A673 (cell line): ENCODE results near the gene CUL4A. TPM values are rescaled to one million over a fixed set of nuclear protein-coding genes. Genes with fewer than 3 reads are reported as not detected.

ENCODE experiments used
- BruUV-seq: library from RNA; stranded (reverse); fragments of 400-500 nt; replicated peaks from 2 replicates; lab custom pipeline; 2021; lab: Mats Ljungman, UMichigan
- CTCF ChIA-PET: fragments of 300-600 bp; sonication (Branson Sonifier 250); formaldehyde crosslinking; loops from one replicate; lab custom pipeline; 2022; ENCODE audit warnings: antibody characterized with exemption; lab: Charles Lee
- POLR2A ChIA-PET: fragments of 300-600 bp; sonication (Branson Sonifier 250); formaldehyde crosslinking; loops from one replicate; lab custom pipeline; 2022; ENCODE audit warnings: antibody characterized with exemption; ENCODE audit not compliant: low non-redundant PET; lab: Charles Lee
- DNase-seq: peaks from one replicate; pipeline ENCODE4 v3.0.0-alpha.2; 2015; ENCODE audit warnings: low spot score
- H3K27ac ChIP-seq: fragments of 200-600 bp; sonication (generic); 2 replicates; pipeline ENCODE4 v1.5.1; 2016; ENCODE audit warnings: mixed run types, low read depth, mild to moderate bottlenecking, mixed read lengths, antibody characterized with exemption, low read length; ENCODE audit not compliant: poor library complexity, severe bottlenecking
- H3K27me3 ChIP-seq: fragments of 200-600 bp; sonication (generic); replicated peaks from 2 replicates; pipeline ENCODE4 v1.6.1; 2017; ENCODE audit warnings: mixed run types, low read depth, mild to moderate bottlenecking, mixed read lengths, antibody characterized with exemption, low read length; ENCODE audit not compliant: insufficient read depth, poor library complexity
- H3K36me3 ChIP-seq: fragments of 200-600 bp; sonication (generic); 2 replicates; pipeline ENCODE4 v1.6.1; 2016; ENCODE audit warnings: mixed run types, mild to moderate bottlenecking, mixed read lengths, antibody characterized with exemption, low read length; ENCODE audit not compliant: insufficient read depth, poor library complexity, severe bottlenecking
- H3K4me1 ChIP-seq: fragments of 200-600 bp; sonication (generic); 2 replicates; pipeline ENCODE4 v1.6.1; 2017; ENCODE audit warnings: mixed run types, mild to moderate bottlenecking, mixed read lengths, antibody characterized with exemption, low read length; ENCODE audit not compliant: insufficient read depth, poor library complexity, severe bottlenecking
- H3K4me3 ChIP-seq: fragments of 200-600 bp; sonication (generic); 2 replicates; pipeline ENCODE4 v1.5.1; 2016; ENCODE audit warnings: low read depth, mixed run types, mild to moderate bottlenecking, mixed read lengths, low read length; ENCODE audit not compliant: poor library complexity, severe bottlenecking
- H3K9me3 ChIP-seq: fragments of 200-600 bp; sonication (generic); 2 replicates; pipeline ENCODE4 v1.6.1; 2016; ENCODE audit warnings: mixed run types, low read depth, mild to moderate bottlenecking, mixed read lengths, antibody characterized with exemption, low read length; ENCODE audit not compliant: poor library complexity, severe bottlenecking
- EZH2 ChIP-seq: fragments of 200-600 bp; sonication (generic); IDR thresholded peaks from 2 replicates; pipeline ENCODE4 v1.6.1; 2017; ENCODE audit warnings: borderline replicate concordance, low read depth, mild to moderate bottlenecking, mixed read lengths, antibody characterized with exemption, low read length; ENCODE audit not compliant: poor library complexity, severe bottlenecking
- intact Hi-C: fragments of 100-400 bp; cut with micrococcal nuclease; formaldehyde crosslinking; loops from one replicate; pipeline ENCODE4 v1.10.0; 2022; ENCODE audit not compliant: unreplicated experiment
- total RNA-seq: library from RNA; stranded (reverse); gene quantifications from 2 replicates; pipeline ENCODE4 v1.2.3, GENCODE V29; 2021
- TF ChIP-seq, protein P1 (sequence below): fragments of 300-800, 200-600 bp; sonication (generic); conservative IDR thresholded peaks from 2 replicates; pipeline ENCODE4 v1.5.1; 2017; ENCODE audit warnings: low read depth, mild to moderate bottlenecking, antibody characterized with exemption, low read length, moderate library complexity, mixed read lengths

Gene CUL4A
- total RNA-seq, 1 experiment from 2014 or later = 87.5 TPM

DNA sequence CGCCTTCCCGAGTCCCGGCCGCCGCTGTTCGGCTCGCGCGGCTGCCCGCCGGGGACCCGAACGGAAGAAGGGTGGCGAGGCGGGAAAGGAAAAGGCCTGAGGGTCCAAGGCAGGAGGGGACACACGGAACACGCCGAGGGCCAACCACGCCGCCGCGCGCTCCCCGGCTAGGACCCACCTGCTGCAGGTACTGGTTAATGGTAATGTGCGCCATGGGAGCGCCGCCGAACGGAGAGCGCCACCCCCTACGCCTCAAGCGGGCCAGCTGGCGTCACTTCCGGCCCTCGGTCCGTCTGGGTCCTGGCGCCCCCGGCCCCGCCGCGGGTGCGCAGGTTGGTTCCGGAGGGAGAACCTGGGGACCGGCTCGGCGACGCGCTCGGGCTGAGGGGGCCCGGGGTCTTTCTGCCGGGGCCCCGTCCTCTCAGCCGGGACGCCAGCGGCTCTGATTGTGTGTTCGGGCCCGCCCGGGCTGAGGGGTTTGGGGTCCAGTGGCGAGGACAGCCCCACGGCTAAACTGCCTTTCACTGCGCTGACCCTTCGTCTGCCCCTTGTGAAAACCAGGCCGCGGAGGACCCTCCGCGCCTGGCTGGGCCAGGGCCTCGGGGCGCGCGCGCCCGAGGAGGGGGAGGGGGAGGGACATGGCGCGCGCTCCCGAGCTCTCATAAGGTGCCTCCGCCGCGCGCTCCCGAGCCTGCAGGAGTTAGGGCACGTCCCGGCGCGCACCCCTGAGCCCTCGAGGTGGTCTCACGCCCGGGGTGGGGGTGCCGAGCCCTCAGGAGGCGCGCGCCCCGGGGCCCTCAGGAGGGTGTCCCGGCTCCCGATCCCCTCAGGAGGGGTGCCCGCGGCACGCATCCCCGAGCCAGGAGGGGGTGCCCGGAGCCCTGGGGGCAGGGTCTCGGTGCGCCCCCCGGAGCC lies 735 bp upstream of the CUL4A start, which contains the start of gene PCID2:
TSS of gene PCID2 (minus strand) at position 249 of the 915 bp plus-strand sequence. CDS start at position 214, 35 bp downstream.
- Histone ChIP-seq H3K9me3 (no peaks in the 10 kb centered on the region), H3K27ac (peak within 1 kb of the TSS; percentile 97), H3K36me3 (peaks cover 10% of the 10 kb centered on the region), H3K4me1 (peaks cover 20% of the 10 kb centered on the region), H3K4me3 (peak within 1 kb of the TSS; percentile 94), H3K27me3 (no peaks in the 10 kb centered on the region)
- BruUV-seq = no TSS peak
- TF ChIP-seq EZH2 = no peak
- TF ChIP-seq, protein P1, sequence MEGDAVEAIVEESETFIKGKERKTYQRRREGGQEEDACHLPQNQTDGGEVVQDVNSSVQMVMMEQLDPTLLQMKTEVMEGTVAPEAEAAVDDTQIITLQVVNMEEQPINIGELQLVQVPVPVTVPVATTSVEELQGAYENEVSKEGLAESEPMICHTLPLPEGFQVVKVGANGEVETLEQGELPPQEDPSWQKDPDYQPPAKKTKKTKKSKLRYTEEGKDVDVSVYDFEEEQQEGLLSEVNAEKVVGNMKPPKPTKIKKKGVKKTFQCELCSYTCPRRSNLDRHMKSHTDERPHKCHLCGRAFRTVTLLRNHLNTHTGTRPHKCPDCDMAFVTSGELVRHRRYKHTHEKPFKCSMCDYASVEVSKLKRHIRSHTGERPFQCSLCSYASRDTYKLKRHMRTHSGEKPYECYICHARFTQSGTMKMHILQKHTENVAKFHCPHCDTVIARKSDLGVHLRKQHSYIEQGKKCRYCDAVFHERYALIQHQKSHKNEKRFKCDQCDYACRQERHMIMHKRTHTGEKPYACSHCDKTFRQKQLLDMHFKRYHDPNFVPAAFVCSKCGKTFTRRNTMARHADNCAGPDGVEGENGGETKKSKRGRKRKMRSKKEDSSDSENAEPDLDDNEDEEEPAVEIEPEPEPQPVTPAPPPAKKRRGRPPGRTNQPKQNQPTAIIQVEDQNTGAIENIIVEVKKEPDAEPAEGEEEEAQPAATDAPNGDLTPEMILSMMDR = no peak
- ChIA-PET POLR2A (interaction anchor here (0.6 to 0.8 kb wide), 2 partner anchors 270 to 392 kb away, joined by 3 to 5 read pairs; no protein-coding TSS in a partner anchor), CTCF (no interaction called here)
- intact Hi-C loops = no loop called here
- DNase-seq = peak; percentile 94

DNA sequence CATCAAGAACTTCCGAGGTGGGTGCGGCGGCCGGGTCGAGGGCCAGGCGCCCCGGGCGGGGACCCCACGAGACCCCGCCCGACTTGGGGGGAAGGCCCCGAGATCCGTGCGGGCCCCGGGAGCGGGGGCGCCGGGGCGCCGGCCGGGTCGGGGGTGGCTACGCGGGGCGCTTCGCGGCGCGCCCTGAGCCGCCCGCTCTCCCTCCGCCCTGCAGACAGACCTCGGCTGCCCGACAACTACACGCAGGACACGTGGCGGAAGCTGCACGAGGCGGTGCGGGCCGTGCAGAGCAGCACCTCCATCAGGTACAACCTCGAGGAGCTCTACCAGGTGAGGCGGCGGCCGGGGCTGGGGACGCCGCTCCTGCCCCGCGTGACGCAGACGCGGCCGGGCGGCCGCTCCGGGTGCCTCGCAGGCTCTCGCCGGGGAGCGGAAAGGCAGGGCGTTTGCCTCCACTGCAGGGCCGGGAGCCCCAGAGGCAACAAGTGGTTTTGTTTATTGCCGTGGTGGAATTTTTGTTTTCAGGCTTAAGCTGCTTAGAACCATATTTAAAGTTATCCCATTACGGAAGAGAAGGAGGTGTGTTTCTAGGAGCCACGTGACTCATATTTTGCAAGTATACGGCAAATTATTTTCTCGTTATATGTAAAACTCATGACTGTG lies 477 bp downstream of the CUL4A start:
- TF ChIP-seq EZH2 = no peak
- TF ChIP-seq, protein P1 = no peak
- H3K4me3 ChIP-seq = peak overlapping the region; percentile 94
- no TSS peak for BruUV-seq
- H3K27ac ChIP-seq = peak overlapping the region; percentile 97
- H3K36me3 ChIP-seq = peaks cover 10% of the 10 kb centered on the region
- H3K9me3 ChIP-seq = no peaks in the 10 kb centered on the region
- H3K4me1 ChIP-seq = peaks cover 20% of the 10 kb centered on the region
- intact Hi-C loops = no loop called here
- peak; percentile 79 for DNase-seq
- no peaks in the 10 kb centered on the region for H3K27me3 ChIP-seq
- ChIA-PET POLR2A (interaction anchor here (0.6 kb wide), 1 partner anchor 72 kb away, joined by 3 read pairs; no protein-coding TSS in a partner anchor), CTCF (no interaction called here)

DNA sequence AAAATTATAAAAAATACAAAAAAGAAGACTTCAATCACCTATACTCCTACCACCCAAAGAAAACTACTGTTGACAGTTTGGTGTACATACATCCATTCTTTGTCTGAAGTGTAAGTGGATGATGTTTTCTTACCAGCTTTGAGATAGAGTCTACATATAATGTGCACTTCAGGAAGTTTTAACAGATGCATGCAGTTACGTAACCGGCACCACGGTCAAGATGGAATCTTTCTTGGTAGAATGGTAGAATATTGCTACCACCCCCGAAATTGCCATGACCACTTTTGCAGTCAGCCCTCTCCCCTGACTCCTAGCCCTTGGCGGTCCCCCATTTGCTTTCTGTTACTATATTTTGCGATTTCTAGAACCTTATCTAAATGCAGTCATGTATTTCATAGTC lies 1.4 kb downstream of the CUL4A start:
- POLR2A ChIA-PET = no interaction called here
- Histone ChIP-seq H3K4me1 (peaks cover 27% of the 10 kb centered on the region), H3K27me3 (no peaks in the 10 kb centered on the region), H3K4me3 (peak overlapping the region; percentile 94), H3K27ac (no peak overlapping the region), H3K9me3 (no peaks in the 10 kb centered on the region), H3K36me3 (peaks cover 10% of the 10 kb centered on the region)
- BruUV-seq = TSS peak; percentile 63
- intact Hi-C loops = no loop called here
- TF ChIP-seq, protein P1 = no peak
- TF ChIP-seq EZH2 = no peak
- CTCF ChIA-PET = no interaction called here
- DNase-seq = no peak
